ENCODE results near the gene TMCC2. TPM values are rescaled to one million over a fixed set of nuclear protein-coding genes. Genes with fewer than 3 reads are reported as not detected.
"Not testable (repeated sequence)": the region's sequence is repeated elsewhere in the genome, so short reads cannot be mapped to it uniquely, and the experiment has no call there.

TMCC2 gene
- total RNA-seq, 1 donor from 2014 or later, result 6.8 TPM

- no peak for TF ChIP-seq CTCF (IDR thresholded peaks at IDR 0.05; ENCODE audit: unreplicated experiment)
- peaks cover 12% of the 10 kb centered on the region for H3K27me3 Mint-ChIP-seq (ENCODE audit: low read depth)
- DNase-seq (ENCODE audit: low spot score in 2 of 2, unreplicated experiment in 2 of 2), result no peak
- H3K27ac Mint-ChIP-seq, result no peak overlapping the region
- H3K36me3 Mint-ChIP-seq, result no peaks in the 10 kb centered on the region
- no peak overlapping the region for H3K4me3 Mint-ChIP-seq
- peaks cover 32% of the 10 kb centered on the region for H3K4me1 Mint-ChIP-seq
- H3K9me3 Mint-ChIP-seq, result no peaks in the 10 kb centered on the region
Observed at GRCh38 chr1:205230982-205231381, 3.2 kb downstream of the TMCC2 start.

DNA sequence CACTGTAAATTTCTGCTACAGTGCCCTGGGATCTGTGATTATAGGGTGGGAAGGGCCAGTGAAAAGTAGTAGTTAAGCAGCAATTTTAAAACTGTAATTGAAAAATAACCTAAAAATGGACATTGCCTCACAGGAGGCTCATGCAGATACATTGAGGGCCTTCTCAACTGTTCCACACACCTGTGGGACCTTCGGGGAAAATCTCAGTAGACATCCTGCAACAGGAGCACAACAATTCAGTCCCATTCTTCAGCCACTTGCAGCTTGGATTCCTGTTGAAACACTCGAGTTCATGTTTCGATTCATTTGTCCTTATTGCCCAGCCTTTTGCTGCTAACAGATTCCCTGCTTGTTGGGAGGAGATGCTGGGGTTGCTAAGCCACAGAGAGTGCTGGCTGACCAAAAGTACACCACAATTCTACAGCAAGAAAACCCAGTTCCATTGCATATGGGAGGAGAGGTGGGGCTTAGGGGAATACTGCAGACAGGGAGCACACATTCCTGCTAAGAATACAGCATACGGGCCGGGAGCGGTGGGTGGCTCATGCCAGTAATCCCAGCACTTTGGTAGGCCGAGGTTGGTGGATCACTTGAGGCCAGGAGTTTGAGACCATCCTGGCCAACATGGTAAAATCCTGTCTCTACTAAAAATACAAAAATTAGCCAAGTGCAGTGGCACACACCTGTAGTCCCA lies 4.5 kb downstream of the TMCC2 start:
- Mint-ChIP-seq H3K27ac (no peak overlapping the region), H3K27me3 (ENCODE audit: low read depth) (peaks cover 12% of the 10 kb centered on the region), H3K4me3 (no peak overlapping the region)

GRCh38 chr1:205232945-205233397 lies 5.2 kb downstream of the TMCC2 start:
- no peaks in the 10 kb centered on the region for H3K9me3 Mint-ChIP-seq

More for the DNA sequence above, 4.5 kb downstream of the TMCC2 start:
- no peak for DNase-seq (ENCODE audit: low spot score in 2 of 2, unreplicated experiment in 2 of 2)
- Mint-ChIP-seq H3K36me3 (no peaks in the 10 kb centered on the region), H3K9me3 (no peaks in the 10 kb centered on the region), H3K4me1 (peaks cover 19% of the 10 kb centered on the region)
- TF ChIP-seq CTCF (IDR thresholded peaks at IDR 0.05; ENCODE audit: unreplicated experiment), result no peak

GRCh38 chr1:205233986-205234385 lies 6.2 kb downstream of the TMCC2 start:
- H3K36me3 Mint-ChIP-seq; DNase-seq (ENCODE audit: low spot score in 2 of 2, unreplicated experiment in 2 of 2); H3K27me3 Mint-ChIP-seq (ENCODE audit: low read depth); H3K9me3 Mint-ChIP-seq; H3K4me3 Mint-ChIP-seq; H3K27ac Mint-ChIP-seq: not testable (repeated sequence)
- peaks cover 14% of the 10 kb centered on the region for H3K4me1 Mint-ChIP-seq

More at GRCh38 chr1:205232945-205233397, 5.2 kb downstream of the TMCC2 start:
- no peaks in the 10 kb centered on the region for H3K36me3 Mint-ChIP-seq
- no peak overlapping the region for H3K4me3 Mint-ChIP-seq
- peaks cover 12% of the 10 kb centered on the region for H3K27me3 Mint-ChIP-seq (ENCODE audit: low read depth)
- TF ChIP-seq CTCF (IDR thresholded peaks at IDR 0.05; ENCODE audit: unreplicated experiment), result no peak
- H3K27ac Mint-ChIP-seq, result no peak overlapping the region
- no peak for DNase-seq (ENCODE audit: low spot score in 2 of 2, unreplicated experiment in 2 of 2)
- peaks cover 18% of the 10 kb centered on the region for H3K4me1 Mint-ChIP-seq

- H3K4me3 Mint-ChIP-seq, result no peak overlapping the region
- no peak for TF ChIP-seq CTCF (IDR thresholded peaks at IDR 0.05; ENCODE audit: unreplicated experiment)
- DNase-seq (ENCODE audit: low spot score in 2 of 2, unreplicated experiment in 2 of 2), result no peak
- no peaks in the 10 kb centered on the region for H3K36me3 Mint-ChIP-seq
- no peaks in the 10 kb centered on the region for H3K4me1 Mint-ChIP-seq
- no peaks in the 10 kb centered on the region for H3K27me3 Mint-ChIP-seq (ENCODE audit: low read depth)
- H3K9me3 Mint-ChIP-seq, result no peaks in the 10 kb centered on the region
- no peak overlapping the region for H3K27ac Mint-ChIP-seq
Observed at GRCh38 chr1:205235951-205236350, 8.2 kb downstream of the TMCC2 start.

DNA sequence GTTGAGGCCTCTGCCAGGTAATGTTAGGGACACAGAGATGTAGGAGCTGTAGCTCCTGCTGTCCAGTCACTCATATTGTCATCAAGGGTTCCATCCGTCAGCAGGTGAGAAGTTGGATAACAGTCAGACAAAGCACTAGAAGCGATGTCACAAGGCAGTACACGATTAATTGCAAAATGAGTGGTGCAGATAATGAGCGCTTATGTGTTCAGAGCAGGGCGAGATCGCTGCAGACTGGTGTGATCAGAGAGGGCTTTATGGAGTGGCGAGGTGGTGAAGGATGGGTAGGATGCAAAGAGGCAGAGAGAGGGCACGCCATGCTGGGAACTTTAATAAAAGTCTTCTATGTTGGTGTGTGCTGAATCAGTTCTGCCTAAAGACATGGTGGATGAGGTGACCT lies 8.8 kb downstream of the TMCC2 start:
- H3K27me3 Mint-ChIP-seq (ENCODE audit: low read depth), result no peaks in the 10 kb centered on the region
- no peak overlapping the region for H3K27ac Mint-ChIP-seq
- no peaks in the 10 kb centered on the region for H3K36me3 Mint-ChIP-seq
- no peak for TF ChIP-seq CTCF (IDR thresholded peaks at IDR 0.05; ENCODE audit: unreplicated experiment)
- H3K9me3 Mint-ChIP-seq, result no peaks in the 10 kb centered on the region
- H3K4me3 Mint-ChIP-seq, result no peak overlapping the region
- no peaks in the 10 kb centered on the region for H3K4me1 Mint-ChIP-seq
- DNase-seq (ENCODE audit: low spot score in 2 of 2, unreplicated experiment in 2 of 2), result no peak
